Tibial artery (tissue), 4 donors: Measurements from ENCODE around the gene LCN2.

Experiments
- DNase-seq, 2 donors: peaks; one replicate each; pipeline ENCODE4 v3.0.0-alpha.2; 2019
- H3K27ac ChIP-seq, 2 donors: fragments of 200-600 bp; sonication (generic) in 1 of 2; 1 replicate in 1 of 2; 2 replicates in 1 of 2; pipeline ENCODE4 v1.5.1; 2018 to 2019; ENCODE audit warnings: mild to moderate bottlenecking in 1 of 2
- H3K27me3 ChIP-seq, 2 donors: fragments of 200-600 bp; sonication (generic) in 1 of 2; one replicate each; pipeline versions ENCODE4 v1.5.1 to v1.6.0; 2016 to 2019
- H3K36me3 ChIP-seq, 3 donors: fragments of 200-600 bp; sonication (generic) in 2 of 3; one replicate each; pipeline ENCODE4 v1.5.1; 2016 to 2019; ENCODE audit warnings: mild to moderate bottlenecking in 2 of 3
- H3K4me1 ChIP-seq, 4 donors: fragments of 200-600 bp; sonication (generic) in 2 of 4; 1 replicate in 3 of 4; 2 replicates in 1 of 4; pipeline ENCODE4 v1.5.1; 2016 to 2019
- H3K4me3 ChIP-seq, 2 donors: fragments of 200-600 bp; sonication (generic) in 1 of 2; 1 replicate in 1 of 2; 2 replicates in 1 of 2; pipeline ENCODE4 v1.5.1; 2018 to 2019; ENCODE audit warnings: mild to moderate bottlenecking in 2 of 2
- H3K9me3 ChIP-seq, 3 donors: fragments of 200-600 bp; sonication (generic) in 1 of 3; one replicate each; pipeline ENCODE4 v1.5.1; 2016 to 2019
- intact Hi-C: fragments of 100-400 bp; cut with DNase I; formaldehyde crosslinking; loops from one replicate; pipeline ENCODE4 v1.15.0; 2023; ENCODE audit warnings: low total_unique reads
- TF ChIP-seq, protein P1 (sequence below), 2 experiments: fragments of 200-600 bp in 1 of 2; fragments of 450-650 bp in 1 of 2; IDR thresholded peaks; one replicate each; pipeline ENCODE4 v1.5.1; 2017 to 2019; ENCODE audit warnings: antibody characterized with exemption in 2 of 2, mild to moderate bottlenecking in 1 of 2, moderate library complexity in 1 of 2

Gene LCN2

DNA sequence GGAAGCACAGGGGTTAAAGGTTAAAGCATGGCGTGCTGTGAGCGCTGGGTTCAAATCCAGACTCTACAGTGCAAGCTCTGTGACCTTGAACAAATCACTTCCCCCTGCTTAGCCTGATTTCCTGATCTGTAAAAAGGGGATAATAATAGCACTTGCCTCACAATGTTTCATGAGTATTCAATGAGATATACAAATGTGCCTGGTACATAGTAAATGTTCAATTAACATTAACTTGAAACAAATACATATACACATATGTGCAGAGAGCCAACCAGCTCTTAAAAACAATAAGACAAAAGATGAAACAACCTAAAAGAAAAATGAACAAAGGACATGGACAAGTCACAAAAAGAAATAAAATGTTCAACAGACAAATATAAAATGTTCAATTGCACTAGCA is 38.1 kb downstream of the LCN2 start:
- intact Hi-C loops: no loop called here

DNA sequence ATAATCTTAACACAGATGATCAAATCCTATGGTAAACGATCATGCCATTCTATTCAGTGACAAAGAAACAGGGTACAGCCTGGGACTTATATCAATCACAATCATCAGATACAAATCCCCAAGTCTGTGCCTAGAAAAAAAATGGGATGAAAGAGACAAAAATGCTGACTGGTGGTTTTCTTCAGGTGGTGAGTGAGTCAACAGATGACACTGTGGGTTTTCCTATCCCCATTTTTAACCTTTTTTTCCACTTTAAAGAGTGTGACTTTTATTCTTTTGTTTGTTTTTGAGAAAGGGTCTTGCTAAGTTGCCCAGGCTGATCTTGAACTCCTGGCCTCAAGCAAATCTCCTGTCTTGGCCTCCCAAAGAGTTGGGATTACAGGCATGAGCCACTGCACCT is 39.0 kb downstream of the LCN2 start:
- peaks cover 0 to 22% (median 16%) of the 10 kb centered on the region in 4 donors for H3K4me1 ChIP-seq
- peaks cover 24 to 58% (median 29%) of the 10 kb centered on the region in 3 donors for H3K36me3 ChIP-seq
- no peaks in the 10 kb centered on the region for H3K9me3 ChIP-seq
- no peaks in the 10 kb centered on the region for H3K27me3 ChIP-seq
- TF ChIP-seq, protein P1, sequence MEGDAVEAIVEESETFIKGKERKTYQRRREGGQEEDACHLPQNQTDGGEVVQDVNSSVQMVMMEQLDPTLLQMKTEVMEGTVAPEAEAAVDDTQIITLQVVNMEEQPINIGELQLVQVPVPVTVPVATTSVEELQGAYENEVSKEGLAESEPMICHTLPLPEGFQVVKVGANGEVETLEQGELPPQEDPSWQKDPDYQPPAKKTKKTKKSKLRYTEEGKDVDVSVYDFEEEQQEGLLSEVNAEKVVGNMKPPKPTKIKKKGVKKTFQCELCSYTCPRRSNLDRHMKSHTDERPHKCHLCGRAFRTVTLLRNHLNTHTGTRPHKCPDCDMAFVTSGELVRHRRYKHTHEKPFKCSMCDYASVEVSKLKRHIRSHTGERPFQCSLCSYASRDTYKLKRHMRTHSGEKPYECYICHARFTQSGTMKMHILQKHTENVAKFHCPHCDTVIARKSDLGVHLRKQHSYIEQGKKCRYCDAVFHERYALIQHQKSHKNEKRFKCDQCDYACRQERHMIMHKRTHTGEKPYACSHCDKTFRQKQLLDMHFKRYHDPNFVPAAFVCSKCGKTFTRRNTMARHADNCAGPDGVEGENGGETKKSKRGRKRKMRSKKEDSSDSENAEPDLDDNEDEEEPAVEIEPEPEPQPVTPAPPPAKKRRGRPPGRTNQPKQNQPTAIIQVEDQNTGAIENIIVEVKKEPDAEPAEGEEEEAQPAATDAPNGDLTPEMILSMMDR (IDR thresholded peaks at IDR 0.05): no peak
- no peak for DNase-seq
- no peak overlapping the region for H3K4me3 ChIP-seq
- intact Hi-C loops: no loop called here
- no peak overlapping the region for H3K27ac ChIP-seq

More for the DNA sequence above, 38.1 kb downstream of the LCN2 start:
- TF ChIP-seq, protein P1 (IDR thresholded peaks at IDR 0.05): no peak
- no peaks in the 10 kb centered on the region for H3K27me3 ChIP-seq
- peaks cover 28 to 67% (median 37%) of the 10 kb centered on the region in 3 donors for H3K36me3 ChIP-seq
- H3K4me3 ChIP-seq: no peak overlapping the region
- H3K9me3 ChIP-seq: no peaks in the 10 kb centered on the region
- H3K4me1 ChIP-seq: peaks cover 0 to 16% (median 14%) of the 10 kb centered on the region in 4 donors
- no peak overlapping the region for H3K27ac ChIP-seq
- no peak for DNase-seq

DNA sequence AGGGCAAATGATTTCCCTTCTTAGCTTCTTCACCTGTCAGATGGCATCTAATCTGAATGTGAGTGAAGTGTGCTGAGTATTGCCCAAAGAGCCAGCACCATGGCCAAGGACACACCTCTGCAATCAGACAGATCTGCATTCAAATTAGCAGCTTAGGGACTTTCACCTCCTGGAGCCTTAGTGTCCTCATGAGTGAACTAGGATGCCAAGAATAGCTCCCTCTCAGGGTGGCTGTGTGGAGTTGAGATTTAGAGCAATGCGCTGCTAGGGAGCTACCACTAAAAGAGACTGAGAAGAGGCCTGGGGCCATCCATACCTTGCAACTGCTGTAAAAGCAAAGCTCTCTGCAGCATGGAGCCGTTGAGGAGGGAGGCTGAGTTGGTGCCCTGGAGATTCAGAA is 40.8 kb downstream of the LCN2 start:
- peak overlapping the region; percentile 58 to 86 for H3K4me3 ChIP-seq

DNA sequence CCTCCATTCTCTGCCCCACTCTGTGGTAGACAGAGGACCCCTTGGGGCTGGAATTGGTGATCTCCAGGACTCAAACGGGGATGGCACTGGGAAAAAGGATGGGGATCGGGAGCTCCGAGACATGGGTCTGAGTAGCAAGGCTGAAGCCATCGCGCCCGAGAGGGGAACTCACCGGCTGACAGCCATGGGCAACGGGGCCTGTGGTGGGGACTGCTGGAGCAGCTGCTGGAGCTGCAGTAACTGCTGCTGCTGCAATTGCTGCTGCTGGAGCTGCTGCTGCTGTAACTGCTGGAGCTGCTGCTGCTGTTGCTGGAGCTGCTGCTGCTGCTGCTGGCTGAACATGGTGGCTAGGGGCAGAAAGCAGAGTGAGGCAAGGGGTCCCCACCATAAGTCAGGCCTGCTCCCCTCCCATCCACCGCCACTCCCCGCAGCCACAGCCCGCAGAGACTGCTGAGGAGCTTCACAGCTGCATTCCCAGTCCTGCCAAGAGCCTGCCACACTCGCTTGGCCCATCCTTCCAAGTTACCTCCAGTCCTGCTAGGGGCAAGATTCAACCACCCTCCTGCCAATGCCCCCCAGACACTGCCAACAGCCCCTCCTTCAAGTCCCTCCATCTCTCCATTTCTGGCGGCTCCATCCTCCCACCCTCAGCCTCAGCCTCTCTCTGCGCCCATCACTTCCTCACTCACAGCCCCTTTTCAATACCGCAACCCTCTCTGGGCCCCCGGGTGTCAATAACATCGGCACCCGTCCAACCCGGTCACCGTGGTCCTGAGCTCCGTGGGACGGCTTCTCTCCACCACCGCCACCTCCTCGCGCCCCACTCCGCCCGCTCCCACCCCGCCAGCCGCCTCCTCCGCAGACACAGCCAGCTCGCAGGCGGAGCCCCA is 41.5 kb downstream of the LCN2 start:
- Histone ChIP-seq H3K4me1 (peaks cover 0 to 28% (median 18%) of the 10 kb centered on the region in 4 donors), H3K27ac (peak overlapping the region; percentile 88 to 95), H3K4me3 (peak overlapping the region; percentile 58 to 86), H3K36me3 (peaks cover 7 to 35% (median 8%) of the 10 kb centered on the region in 3 donors), H3K9me3 (no peaks in the 10 kb centered on the region), H3K27me3 (no peaks in the 10 kb centered on the region)
- peak in 1 of 2 donors; percentile 35 for DNase-seq
- TF ChIP-seq, protein P1 (IDR thresholded peaks at IDR 0.05): no peak
- intact Hi-C loops: no loop called here

More for the DNA sequence above, 40.8 kb downstream of the LCN2 start:
- Histone ChIP-seq H3K4me1 (peaks cover 0 to 28% (median 18%) of the 10 kb centered on the region in 4 donors), H3K9me3 (no peaks in the 10 kb centered on the region), H3K27ac (peak overlapping the region in 1 of 2 donors; percentile 95), H3K27me3 (no peaks in the 10 kb centered on the region), H3K36me3 (peaks cover 15 to 42% (median 15%) of the 10 kb centered on the region in 3 donors)
- TF ChIP-seq, protein P1 (IDR thresholded peaks at IDR 0.05): no peak
- no peak for DNase-seq
- intact Hi-C loops: no loop called here

DNA sequence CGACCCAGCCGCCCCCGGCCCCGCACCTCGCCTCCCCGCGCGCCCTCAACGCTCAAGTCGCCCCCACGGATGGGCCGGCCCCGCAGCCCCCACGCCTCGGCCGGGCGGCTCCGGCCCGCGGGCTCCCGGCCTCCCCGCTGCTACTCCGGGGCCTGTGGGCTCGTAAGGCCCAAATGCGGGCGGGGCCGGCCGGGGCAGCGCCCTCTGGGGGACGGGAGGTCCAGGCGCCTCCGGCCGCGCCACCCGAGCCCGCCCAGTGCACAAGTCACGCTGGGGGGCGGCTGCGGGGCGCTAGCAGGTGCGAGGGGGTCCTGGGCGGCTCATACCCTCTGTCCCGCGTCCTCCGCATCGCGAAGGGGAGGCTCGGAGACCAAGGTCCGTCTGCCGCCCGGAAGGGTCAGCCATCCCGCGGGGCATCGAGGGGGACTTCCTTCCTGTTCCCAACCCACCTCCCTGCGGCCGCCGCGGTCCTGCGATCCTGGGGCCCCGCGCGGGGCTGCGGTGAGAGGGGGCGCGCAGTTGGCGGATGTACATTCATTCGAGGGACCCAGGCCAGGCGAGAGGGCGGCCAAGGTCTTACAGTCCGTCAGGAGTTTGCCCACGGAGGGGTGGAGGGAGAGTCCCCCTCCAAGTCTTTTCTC is 42.3 kb downstream of the LCN2 start, which contains the start of gene CIZ1:
Gene CIZ1, minus strand, starts transcription at position 167 of the 641 bp plus-strand sequence. CDS start 715 bp downstream, outside the sequence.
- DNase-seq: peak; percentile 72 to 89
- Histone ChIP-seq H3K4me3 (peak within 1 kb of the TSS; percentile 58 to 86), H3K9me3 (no peaks in the 10 kb centered on the region), H3K4me1 (peaks cover 0 to 28% (median 18%) of the 10 kb centered on the region in 4 donors), H3K27me3 (no peaks in the 10 kb centered on the region), H3K36me3 (peaks cover 7 to 27% (median 8%) of the 10 kb centered on the region in 3 donors), H3K27ac (peak within 1 kb of the TSS; percentile 88 to 95)
- intact Hi-C loops: no loop called here
- TF ChIP-seq, protein P1 (IDR thresholded peaks at IDR 0.05): peak; percentile 77 to 79
